Hindlimb muscle (tissue), 1 donor: ENCODE results near the gene POLR1G. TPM values are rescaled to one million over a fixed set of nuclear protein-coding genes. Genes with fewer than 3 reads are reported as not detected.
A peak's percentile ranks its signal among the peaks of the same experiment; 100 is the strongest.
"Not testable (repeated sequence)": the region's sequence is repeated elsewhere in the genome, so short reads cannot be mapped to it uniquely, and the experiment has no call there.

Experiments used
- DNase-seq: peaks from one replicate; pipeline ENCODE4 v3.0.0-alpha.2; 2013
- polyA plus RNA-seq: library from polyadenylated mRNA; unstranded; fragments of 120-200 nt; gene quantifications from one replicate; pipeline ENCODE4 v1.2.1, GENCODE V29; 2013; ENCODE audit not compliant: insufficient read length

Gene POLR1G
- polyA plus RNA-seq, 1 donor, result 8.5 TPM

GRCh38 chr19:45421947-45422498, 15.6 kb downstream of the POLR1G start:
- DNase-seq, result no peak

GRCh38 chr19:45423033-45423588, 16.7 kb downstream of the POLR1G start:
- no peak for DNase-seq

DNA sequence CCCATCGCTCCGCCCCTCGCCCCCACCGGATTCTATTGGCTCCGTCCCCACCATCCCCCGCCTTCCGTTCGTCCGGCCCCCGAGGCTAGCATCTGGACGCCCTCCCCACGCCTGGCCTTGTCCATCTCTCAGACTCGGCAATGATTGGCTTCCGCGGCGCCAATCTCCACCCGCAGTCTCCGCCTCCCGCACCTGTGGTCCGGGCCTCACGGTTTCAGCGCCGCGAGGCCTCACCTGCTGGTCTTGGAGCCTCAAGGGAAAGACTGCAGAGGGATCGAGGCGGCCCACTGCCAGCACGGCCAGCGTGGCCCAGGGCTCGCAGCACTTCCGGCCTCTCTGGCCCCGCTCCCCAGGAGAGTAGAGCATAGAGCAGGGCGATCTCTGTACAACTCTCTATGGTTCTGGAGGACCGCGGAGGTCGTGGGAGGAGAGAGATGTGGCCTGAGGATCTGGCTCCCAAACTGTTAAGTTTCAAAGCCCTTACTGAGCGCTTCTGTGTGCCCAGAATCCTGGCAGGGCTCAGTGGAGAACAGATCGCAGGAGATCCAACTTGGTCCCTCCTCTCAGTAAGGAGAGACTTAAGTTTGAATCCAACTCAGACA, 17.2 kb downstream of the POLR1G start, which contains the start of gene ERCC1:
TSS of gene ERCC1 (minus strand) at position 329 of the 602 bp plus-strand sequence. CDS start 543 bp downstream, outside the sequence.
- peak; percentile 89 for DNase-seq

DNA sequence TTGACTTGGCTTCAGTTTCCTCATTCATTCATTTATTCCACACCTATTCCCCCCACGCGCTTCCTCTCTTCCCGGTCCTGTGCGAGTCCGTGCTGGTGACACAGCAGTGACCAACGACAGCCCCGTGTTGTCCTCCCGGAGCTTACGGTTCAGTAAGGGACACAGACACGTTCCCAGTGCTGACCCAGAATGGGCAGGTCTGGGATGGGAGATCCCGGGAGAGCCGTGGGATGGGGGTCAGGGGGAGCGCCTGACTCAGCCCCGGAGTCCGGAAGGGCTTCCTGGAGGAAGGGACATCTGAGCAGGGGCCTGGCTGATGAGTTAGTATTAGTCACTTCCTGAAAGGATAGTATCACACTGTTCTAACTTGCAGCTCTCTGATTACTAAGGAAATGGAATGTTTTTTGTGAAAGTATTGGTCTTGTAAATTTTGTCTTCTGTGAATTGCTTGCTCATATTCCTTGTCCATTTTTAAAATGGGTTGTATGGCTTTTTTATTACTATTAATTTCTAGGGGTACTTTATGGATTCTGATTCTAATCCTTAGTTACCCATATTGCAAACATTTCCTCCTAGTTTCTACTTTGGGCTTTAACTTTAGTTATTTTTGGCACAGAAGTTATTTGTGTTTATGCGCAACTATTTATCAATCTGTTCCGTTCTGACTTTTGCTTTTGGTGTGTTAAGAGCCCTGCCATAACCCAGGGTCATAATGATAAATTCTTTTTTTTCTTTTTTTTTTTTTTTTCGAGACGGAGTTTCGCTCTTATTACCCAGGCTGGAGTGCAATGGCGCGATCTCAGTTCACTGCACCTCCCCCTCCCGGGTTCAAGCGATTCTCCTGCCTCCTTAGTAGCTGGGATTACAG, 18.0 kb downstream of the POLR1G start:
- no peak for DNase-seq

- peak; percentile 67 for DNase-seq
Observed at GRCh38 chr19:45428384-45429231, 22.2 kb downstream of the POLR1G start.

GRCh38 chr19:45429896-45430295, 23.5 kb downstream of the POLR1G start:
- not testable (repeated sequence) for DNase-seq

GRCh38 chr19:45431008-45431407, 24.6 kb downstream of the POLR1G start:
- not testable (repeated sequence) for DNase-seq

GRCh38 chr19:45432543-45432942, 26.1 kb downstream of the POLR1G start:
- DNase-seq, result not testable (repeated sequence)

- no peak for DNase-seq
Observed at GRCh38 chr19:45437328-45437727, 30.9 kb downstream of the POLR1G start.

DNA sequence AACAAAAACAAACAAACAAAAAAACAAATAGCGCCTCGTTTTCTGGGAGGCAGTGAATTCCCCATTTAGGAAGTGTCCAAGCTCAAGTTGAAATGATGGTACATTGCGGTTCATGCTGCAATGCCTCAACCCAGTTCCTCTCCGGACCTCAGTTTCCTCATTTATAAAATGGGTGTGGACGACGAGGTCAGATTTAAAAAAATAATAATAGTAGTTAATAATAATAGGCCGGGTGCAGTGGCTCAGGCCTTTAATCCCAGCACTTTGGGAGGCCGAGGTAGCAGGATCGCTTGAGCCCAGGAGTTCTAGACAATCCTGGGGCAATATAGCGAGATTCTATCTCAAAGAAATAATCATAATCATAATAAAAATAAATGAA, 32.7 kb downstream of the POLR1G start:
- DNase-seq, result no peak

GRCh38 chr19:45439569-45440258, 33.3 kb downstream of the POLR1G start:
- peak; percentile 88 for DNase-seq

DNA sequence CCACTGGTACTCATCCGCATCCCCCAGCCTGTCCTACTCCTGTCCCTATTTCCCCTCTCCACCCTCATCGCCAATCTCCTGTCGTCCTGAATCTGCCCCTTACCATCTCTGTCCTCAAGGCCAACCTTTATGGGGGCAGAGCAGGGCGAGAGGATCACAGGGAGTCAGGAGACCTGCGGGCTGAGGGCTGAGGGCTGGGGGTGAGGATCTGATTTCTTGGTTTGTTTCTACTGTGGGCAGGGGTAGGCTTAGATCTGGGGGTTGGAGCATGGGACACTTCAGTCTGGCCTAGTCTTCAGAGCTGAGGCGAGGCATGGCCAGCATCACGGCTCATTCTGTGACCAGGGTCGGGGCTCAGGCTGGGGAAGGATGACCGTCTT, 33.8 kb downstream of the POLR1G start:
- no peak for DNase-seq

GRCh38 chr19:45440873-45441654, 34.6 kb downstream of the POLR1G start:
- no peak for DNase-seq

GRCh38 chr19:45442408-45442777, 35.9 kb downstream of the POLR1G start:
- DNase-seq, result no peak

- DNase-seq, result no peak
Observed at GRCh38 chr19:45442778-45443461, 36.5 kb downstream of the POLR1G start.

DNA sequence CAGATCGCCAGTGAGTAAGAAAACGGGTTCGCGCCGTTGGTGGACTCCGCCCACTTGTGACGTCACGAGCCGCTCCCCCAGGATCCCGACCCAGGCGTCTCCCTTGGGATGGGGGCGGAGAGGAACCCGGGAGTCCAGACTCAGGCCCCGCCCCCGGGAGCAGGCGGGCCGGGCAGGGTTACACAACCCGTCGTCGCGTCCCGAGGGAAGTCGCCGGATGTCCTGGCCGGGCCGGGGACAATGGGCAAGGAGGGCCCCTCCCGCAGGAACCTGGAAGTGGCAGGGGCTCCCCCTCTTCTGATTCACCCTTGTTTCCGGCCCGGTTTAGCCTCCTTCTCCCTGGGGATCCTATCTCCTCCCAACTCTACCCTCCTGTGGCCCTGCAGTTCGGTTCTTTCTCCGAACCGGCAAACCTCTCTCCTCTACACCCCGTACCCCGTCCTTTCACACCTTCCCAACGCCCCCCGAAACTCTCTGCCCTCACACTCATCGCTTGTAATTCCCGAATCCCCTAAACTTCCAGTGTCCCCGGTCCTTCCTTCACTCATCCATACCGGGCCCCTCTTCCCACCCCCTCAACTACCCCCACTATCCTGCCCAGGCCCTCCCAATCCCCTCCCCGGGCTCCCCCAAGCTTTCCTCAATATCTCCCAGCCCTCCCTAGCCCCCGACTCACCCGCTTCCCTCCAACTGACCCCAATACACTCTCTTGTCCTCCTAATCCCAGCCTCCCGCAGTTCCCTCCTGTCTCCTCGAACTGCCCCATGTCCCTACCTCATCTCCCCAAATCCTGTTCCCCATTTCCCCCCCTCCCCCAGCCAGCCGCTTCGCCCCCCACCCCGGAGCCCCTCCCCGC, 37.2 kb downstream of the POLR1G start:
- peak; percentile 83 for DNase-seq

- peak; percentile 95 for DNase-seq
Observed at GRCh38 chr19:45444318-45445041, 38.0 kb downstream of the POLR1G start.

- no peak for DNase-seq
Observed at GRCh38 chr19:45445139-45445538, 38.7 kb downstream of the POLR1G start.

DNA sequence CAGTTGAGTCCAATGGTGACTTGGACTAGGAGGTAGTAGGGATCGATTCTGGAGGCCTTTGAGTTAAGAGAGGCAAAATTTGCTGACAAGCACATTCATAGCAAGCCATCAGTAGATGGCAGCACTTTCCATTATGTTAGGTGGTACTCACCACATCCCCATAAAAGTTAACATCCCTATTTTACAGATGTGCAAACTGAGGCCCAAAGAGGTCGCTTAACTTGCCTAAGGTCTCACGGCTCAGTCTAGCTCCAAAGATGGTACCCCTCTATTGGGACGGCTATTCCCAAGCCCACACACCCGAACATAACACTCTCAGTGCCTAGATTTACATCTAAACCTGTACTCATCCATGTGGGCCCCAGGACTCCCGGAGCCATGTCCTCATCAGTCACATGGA, 39.9 kb downstream of the POLR1G start:
- DNase-seq, result no peak
